ENCODE results near the gene CEMIP.

CEMIP gene

GRCh38 chr15:80778964-80779657 lies at the start of gene CEMIP:
Gene CEMIP (plus strand): TSS chr15:80779370. CDS start chr15:80873880, 94,510 bp downstream.
- peak; percentile 86 for DNase-seq

DNA sequence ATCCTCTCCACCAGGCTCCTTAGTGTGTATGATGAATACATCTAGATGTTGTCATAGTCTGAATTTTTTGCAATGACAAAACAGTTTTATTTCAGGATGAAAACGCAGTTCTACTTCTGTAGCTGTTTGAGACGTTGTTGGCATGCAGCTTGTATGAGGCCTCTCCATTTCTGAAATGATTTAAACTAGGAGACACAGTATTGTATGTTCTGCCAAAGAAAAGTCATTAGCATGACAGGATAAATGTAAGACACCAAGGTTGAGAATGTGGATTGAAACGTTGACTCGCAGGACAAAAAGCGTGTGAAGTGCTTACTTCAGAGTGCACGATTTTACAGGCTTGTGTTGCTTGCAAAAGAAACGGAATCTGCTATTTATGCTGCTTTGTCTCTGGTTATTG lies 48.8 kb upstream of the CEMIP start:
- peak; percentile 64 for DNase-seq

GRCh38 chr15:80730926-80731325 lies 48.2 kb upstream of the CEMIP start:
- DNase-seq, result peak; percentile 55

- DNase-seq, result no peak
Measured at GRCh38 chr15:80732167-80732566, 47.0 kb upstream of the CEMIP start.

- DNase-seq, result no peak
Measured at GRCh38 chr15:80732818-80733217, 46.4 kb upstream of the CEMIP start.

- no peak for DNase-seq
Measured at GRCh38 chr15:80733460-80733859, 45.7 kb upstream of the CEMIP start.

DNA sequence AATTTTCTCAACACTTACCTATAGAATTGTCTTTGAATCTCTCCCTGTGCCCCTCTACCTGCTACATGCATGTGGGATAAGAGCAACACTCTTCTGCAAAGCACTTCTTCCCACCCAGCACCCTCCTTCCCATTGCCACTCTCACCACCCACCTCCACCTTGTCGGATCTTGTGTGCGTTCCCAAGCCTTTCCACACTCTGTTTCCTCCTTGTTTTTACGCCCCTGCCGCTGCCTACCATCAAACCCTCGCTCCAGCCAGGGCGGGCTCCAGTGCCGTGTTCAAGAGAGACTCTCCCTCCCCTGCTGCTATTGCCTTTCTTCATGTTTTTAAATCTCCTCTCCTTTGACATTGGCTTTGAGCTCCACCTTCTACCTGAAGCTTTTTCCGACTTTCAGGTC lies 43.8 kb upstream of the CEMIP start:
- no peak for DNase-seq

GRCh38 chr15:80736560-80736959 lies 42.6 kb upstream of the CEMIP start:
- no peak for DNase-seq

DNA sequence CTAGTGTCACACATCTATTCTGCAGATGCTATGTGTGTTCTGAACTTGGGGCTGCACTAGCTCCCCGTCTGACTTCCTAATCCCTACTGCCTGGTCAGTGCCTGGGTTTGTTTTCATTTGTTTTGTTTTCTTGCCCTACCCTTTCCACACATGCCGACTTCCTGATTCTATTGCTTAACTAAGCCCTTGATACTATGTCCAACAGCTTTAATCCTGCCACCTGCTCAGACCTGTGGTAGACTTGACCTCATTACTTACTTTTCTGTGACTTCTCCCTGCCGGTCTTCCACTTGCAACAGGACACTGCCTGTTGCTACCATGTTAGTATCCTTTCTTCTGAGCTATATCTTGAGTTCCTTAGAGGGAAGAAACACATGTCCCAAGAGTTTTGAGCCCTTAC lies 39.3 kb upstream of the CEMIP start:
- no peak for DNase-seq

GRCh38 chr15:80742081-80742480 lies 37.1 kb upstream of the CEMIP start:
- no peak for DNase-seq

- no peak for DNase-seq
Measured at GRCh38 chr15:80743189-80743833, 35.9 kb upstream of the CEMIP start.

- no peak for DNase-seq
Measured at GRCh38 chr15:80744415-80744814, 34.8 kb upstream of the CEMIP start.

GRCh38 chr15:80744826-80745225 lies 34.3 kb upstream of the CEMIP start:
- DNase-seq, result peak; percentile 74

- DNase-seq, result no peak
Measured at GRCh38 chr15:80745888-80746287, 33.3 kb upstream of the CEMIP start.

- DNase-seq, result no peak
Measured at GRCh38 chr15:80747317-80748053, 31.7 kb upstream of the CEMIP start.

DNA sequence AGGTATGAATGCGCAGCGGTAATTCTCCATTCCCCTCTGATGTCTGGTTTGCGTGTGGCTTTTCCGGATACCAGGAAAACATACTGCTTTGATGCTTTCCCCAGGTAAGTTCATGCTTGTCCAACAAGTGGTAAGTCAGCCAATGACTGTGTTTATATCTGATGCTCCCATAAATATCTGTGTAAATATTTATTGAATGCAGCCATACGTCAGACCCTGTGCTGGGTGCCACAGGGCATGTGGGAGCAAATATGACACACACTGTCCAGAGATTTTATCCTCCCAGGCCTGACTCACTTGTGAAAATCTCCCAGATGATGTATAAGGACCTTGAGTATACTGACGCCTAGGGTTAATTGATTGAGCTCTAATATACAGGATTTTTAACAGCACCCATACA lies 29.6 kb upstream of the CEMIP start:
- DNase-seq, result no peak

DNA sequence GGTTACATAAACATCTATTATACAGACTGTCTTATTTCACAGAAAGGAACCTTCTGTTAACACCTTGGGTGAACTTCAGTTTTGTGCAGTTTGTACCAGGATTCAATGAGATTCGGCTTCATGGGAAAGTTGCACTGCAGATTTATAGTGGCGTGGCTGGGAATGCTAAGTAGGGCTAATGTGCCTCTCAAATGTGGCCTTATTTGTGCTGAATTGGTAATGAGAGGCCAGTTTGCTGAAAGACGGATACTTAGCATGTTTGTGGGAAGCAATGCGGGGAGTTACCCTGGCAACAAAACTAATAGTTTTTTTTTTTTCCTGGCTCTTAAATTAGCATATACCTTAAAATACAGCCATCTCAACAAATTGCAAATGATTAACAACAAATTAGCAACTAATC lies 28.6 kb upstream of the CEMIP start:
- DNase-seq, result no peak

GRCh38 chr15:80752204-80752603 lies 27.0 kb upstream of the CEMIP start:
- no peak for DNase-seq

DNA sequence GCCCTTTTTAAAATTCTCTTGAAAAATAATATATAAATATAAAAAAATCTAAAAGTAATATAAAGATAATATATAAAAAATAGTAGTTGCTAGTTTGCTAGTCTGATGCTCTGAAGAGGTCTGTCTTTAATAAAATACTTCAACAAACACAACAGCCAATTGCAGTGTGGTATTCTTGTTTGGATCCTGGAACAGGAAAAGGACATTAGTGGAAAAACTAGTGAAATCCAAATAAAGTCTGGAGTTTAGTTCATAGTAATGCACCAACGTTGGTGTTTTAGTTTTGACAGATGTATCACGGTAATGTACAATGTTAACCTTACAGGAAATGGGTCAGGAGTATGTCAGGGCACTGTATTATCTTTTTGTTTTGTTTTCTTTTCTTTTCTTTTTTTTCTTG lies 26.0 kb upstream of the CEMIP start:
- no peak for DNase-seq

DNA sequence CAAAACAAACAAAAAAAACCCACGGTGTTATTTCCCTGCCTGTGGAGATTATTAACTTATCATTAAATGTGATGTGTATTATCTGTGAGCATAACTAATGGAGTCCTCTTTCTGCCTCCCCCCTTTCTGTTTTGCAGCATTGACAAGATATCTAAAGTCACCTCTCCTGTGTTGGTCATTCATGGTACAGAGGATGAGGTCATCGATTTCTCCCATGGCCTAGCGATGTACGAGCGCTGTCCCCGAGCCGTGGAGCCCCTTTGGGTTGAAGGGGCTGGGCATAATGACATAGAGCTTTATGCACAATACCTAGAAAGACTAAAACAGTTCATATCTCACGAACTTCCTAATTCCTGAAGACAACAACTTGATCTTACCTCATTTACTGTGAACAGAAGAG lies 25.2 kb upstream of the CEMIP start:
- no peak for DNase-seq

- DNase-seq, result no peak
Measured at GRCh38 chr15:80755885-80756284, 23.3 kb upstream of the CEMIP start.

- DNase-seq, result no peak
Measured at GRCh38 chr15:80758130-80758745, 20.9 kb upstream of the CEMIP start.

- no peak for DNase-seq
Measured at GRCh38 chr15:80760960-80761359, 18.2 kb upstream of the CEMIP start.

DNA sequence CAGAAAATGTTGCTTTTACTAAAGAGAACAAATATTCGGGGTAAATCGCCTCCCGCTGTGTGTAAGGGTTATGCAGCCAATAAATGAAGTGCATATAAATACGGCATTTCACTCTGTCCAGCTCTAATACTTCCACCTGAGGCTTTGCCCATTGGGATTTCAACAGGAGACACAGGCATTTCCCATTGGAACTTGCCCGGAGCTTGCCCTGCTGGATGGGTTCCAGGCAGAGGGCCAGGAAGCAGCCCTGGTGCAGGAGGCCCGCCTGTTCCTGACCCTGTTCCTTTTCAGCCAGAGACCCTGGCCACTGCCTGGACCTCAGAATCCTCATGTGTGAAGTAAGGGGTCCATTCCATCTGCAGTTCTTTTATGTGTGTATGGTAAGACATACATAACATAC lies 17.4 kb upstream of the CEMIP start:
- DNase-seq, result no peak

All from fibroblast of skin of right biceps (primary cell).